Left lung (tissue), 10 donors: ENCODE measurements around the gene MESP1. TPM values are rescaled to one million over a fixed set of nuclear protein-coding genes. Genes with fewer than 3 reads are reported as not detected.

Source experiments
- ATAC-seq: fragments of 200-7000 bp; cut with Tn5 transposase; one replicate; pipeline ENCODE4 v1.9.1; 2020; ENCODE audit warnings: moderate library complexity
- DNase-seq, 4 donors: peaks; one replicate each; pipeline ENCODE4 v3.0.0-alpha.2; 2013 to 2020
- H3K27ac ChIP-seq, 2 donors: fragments of 200-600 bp; sonication (generic) in 1 of 2; one replicate each; pipeline versions ENCODE4 v1.5.0 to v1.8.0; 2020 to 2021
- H3K27me3 ChIP-seq, 2 donors: fragments of 200-600 bp; sonication (generic) in 1 of 2; one replicate each; pipeline versions ENCODE4 v1.5.0 to v1.8.0; 2020 to 2021
- H3K36me3 ChIP-seq, 2 donors: fragments of 200-600 bp; sonication (generic) in 1 of 2; one replicate each; pipeline versions ENCODE4 v1.5.0 to v1.8.0; 2020 to 2021
- H3K4me1 ChIP-seq, 2 donors: fragments of 200-600 bp; one replicate each; pipeline ENCODE4 v1.8.0; 2021
- H3K4me3 ChIP-seq, 2 donors: fragments of 200-600 bp; sonication (generic) in 1 of 2; one replicate each; pipeline versions ENCODE4 v1.5.0 to v1.8.0; 2020 to 2021; ENCODE audit warnings: mild to moderate bottlenecking in 1 of 2
- H3K9me3 ChIP-seq, 2 donors: fragments of 200-600 bp; sonication (generic) in 1 of 2; one replicate each; pipeline versions ENCODE4 v1.5.0 to v1.8.0; 2020 to 2021
- CTCF ChIP-seq, 2 donors: fragments of 200-600 bp; sonication (generic) in 1 of 2; IDR thresholded peaks; one replicate each; pipeline versions ENCODE4 v1.5.0 to v1.8.0; 2021; ENCODE audit warnings: antibody characterized with exemption in 2 of 2
- intact Hi-C, 2 donors: fragments of 100-400 bp; cut with DNase I; formaldehyde crosslinking; loops; one replicate each; pipeline versions ENCODE4 v1.11.2 to v1.14.2; 2022
- polyA plus RNA-seq, 6 donors: library from polyadenylated mRNA; unstranded; fragments of 120-200 nt; gene quantifications; one replicate each; pipeline ENCODE4 v1.2.1, GENCODE V29; 2013; ENCODE audit not compliant: insufficient read length in 6 of 6
- total RNA-seq, 2 donors: library from RNA; stranded (reverse); fragmentation: NEBNext Ultra II Directional; extraction: Animal tissue kit (Norgen Biotek cat#: 25700); gene quantifications; one replicate each; pipeline ENCODE4 v1.2.1, GENCODE V29; 2021
- donor health status: DM: no; HTN: yes; CAD: no.
- donor health status: DM: no; HTN: no; CAD: no.

The MESP1 gene
- total and polyA plus RNA-seq, 8 donors, result 0.18 to 4.2 (median 0.37) TPM

- intact Hi-C loops, result no loop called here
These were observed 26.0 kb downstream of the MESP1 start for GRCh38 chr15:89725064-89725463.

GRCh38 chr15:89724621-89725020, 26.4 kb downstream of the MESP1 start:
- DNase-seq (no peak), ATAC-seq (no peak)
- Histone ChIP-seq H3K4me1 (no peaks in the 10 kb centered on the region), H3K27ac (no peak overlapping the region), H3K9me3 (peaks cover 0 to 7% of the 10 kb centered on the region in 2 donors), H3K36me3 (no peaks in the 10 kb centered on the region), H3K27me3 (no peaks in the 10 kb centered on the region), H3K4me3 (no peak overlapping the region)
- intact Hi-C loops, result no loop called here
- TF ChIP-seq CTCF (IDR thresholded peaks at IDR 0.05), result no peak

More at GRCh38 chr15:89725064-89725463, 26.0 kb downstream of the MESP1 start:
- DNase-seq (no peak), ATAC-seq (no peak)
- Histone ChIP-seq H3K27me3 (no peaks in the 10 kb centered on the region), H3K36me3 (no peaks in the 10 kb centered on the region), H3K4me3 (no peak overlapping the region), H3K27ac (no peak overlapping the region), H3K9me3 (peaks cover 0 to 7% of the 10 kb centered on the region in 2 donors), H3K4me1 (no peaks in the 10 kb centered on the region)
- no peak for TF ChIP-seq CTCF (IDR thresholded peaks at IDR 0.05)

GRCh38 chr15:89723031-89723430, 28.0 kb downstream of the MESP1 start:
- no peak for TF ChIP-seq CTCF (IDR thresholded peaks at IDR 0.05)
- ATAC-seq (no peak), DNase-seq (no peak)
- intact Hi-C loops, result no loop called here
- Histone ChIP-seq H3K36me3 (no peaks in the 10 kb centered on the region), H3K9me3 (peaks cover 0 to 7% of the 10 kb centered on the region in 2 donors), H3K4me3 (no peak overlapping the region), H3K4me1 (no peaks in the 10 kb centered on the region), H3K27ac (no peak overlapping the region), H3K27me3 (no peaks in the 10 kb centered on the region)

- ATAC-seq, result peak; percentile 21
- no peaks in the 10 kb centered on the region for H3K27me3 ChIP-seq
- peak in 1 of 4 donors; percentile 24 for DNase-seq
- TF ChIP-seq CTCF (IDR thresholded peaks at IDR 0.05), result no peak
- no peaks in the 10 kb centered on the region for H3K36me3 ChIP-seq
- intact Hi-C loops, result no loop called here
- H3K9me3 ChIP-seq, result no peaks in the 10 kb centered on the region
- no peak overlapping the region for H3K27ac ChIP-seq
- no peak overlapping the region for H3K4me3 ChIP-seq
- H3K4me1 ChIP-seq, result no peaks in the 10 kb centered on the region
These were observed 36.3 kb downstream of the MESP1 start for GRCh38 chr15:89714775-89715174.

- Histone ChIP-seq H3K27ac (no peak overlapping the region), H3K4me1 (no peaks in the 10 kb centered on the region), H3K36me3 (no peaks in the 10 kb centered on the region), H3K9me3 (no peaks in the 10 kb centered on the region), H3K4me3 (no peak overlapping the region), H3K27me3 (no peaks in the 10 kb centered on the region)
- ATAC-seq (peak; percentile 78), DNase-seq (peak in 1 of 4 donors; percentile 13)
- TF ChIP-seq CTCF (IDR thresholded peaks at IDR 0.05), result no peak
- intact Hi-C loops, result no loop called here
These were observed 43.5 kb downstream of the MESP1 start for GRCh38 chr15:89707577-89707976.
